GM20431 (cell line): Measurements from ENCODE around the gene CSF2.

Source experiments
- in situ Hi-C: fragments of 300-500 bp; cut with MseI, MboI; formaldehyde crosslinking; loops from one replicate; pipeline ENCODE4 v1.15.0; 2020; ENCODE audit warnings: low sequenced_read_pairs; ENCODE audit not compliant: unreplicated experiment

CSF2 gene

DNA sequence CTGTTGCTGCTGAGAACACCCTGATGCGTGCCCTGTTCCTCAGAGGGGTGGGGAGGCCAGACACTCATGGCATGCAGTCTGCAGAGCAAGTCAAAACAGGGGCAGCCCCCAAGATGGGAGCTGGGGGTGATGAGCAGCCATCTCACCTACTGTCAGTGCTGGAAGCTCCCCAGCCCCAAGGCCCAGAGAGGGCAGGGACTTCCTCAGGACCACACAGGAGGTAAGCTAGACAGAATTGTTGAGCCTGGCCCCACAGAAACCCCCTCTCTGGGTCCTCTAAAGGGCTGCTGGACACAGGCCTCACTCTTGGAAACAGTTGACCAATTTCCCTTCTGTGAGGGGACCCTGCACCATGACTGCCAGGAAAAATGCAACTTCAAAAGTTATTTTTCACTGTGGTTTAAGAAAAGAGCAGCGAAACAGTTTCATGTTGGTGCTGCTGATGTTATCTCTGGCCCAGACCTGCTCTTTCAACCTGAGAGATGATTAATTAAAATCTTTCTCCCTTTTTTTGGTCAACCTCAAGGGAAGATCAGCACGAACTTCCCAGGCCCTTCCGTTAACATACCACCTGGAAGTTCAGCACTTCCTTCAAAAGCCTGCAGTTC is 9.6 kb downstream of the CSF2 start:
- in situ Hi-C loops: no loop called here

- in situ Hi-C loops: no loop called here
These were observed 12.1 kb downstream of the CSF2 start for GRCh38 chr5:132085686-132086085.

- in situ Hi-C loops: no loop called here
These were observed 12.7 kb downstream of the CSF2 start for GRCh38 chr5:132086277-132086794.

DNA sequence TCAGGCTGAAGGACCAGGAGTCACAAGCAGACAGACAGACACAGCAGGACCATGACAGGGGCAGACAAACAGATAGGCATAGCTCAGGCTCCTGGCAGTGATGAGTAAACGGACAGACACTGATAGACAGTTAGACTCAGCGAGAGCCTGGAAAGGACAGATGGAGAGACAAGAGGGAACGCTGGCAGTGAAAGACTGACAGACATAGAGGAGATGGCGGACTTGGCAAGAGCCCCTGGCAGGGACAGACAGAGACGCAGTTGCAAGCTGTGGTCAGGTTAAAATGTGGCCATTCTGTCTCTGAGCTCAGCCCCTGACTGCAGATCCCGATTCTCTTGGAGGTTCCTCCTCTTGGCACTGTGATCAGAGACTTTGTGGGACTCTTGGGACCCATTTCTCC is 13.6 kb downstream of the CSF2 start:
- in situ Hi-C loops: no loop called here

GRCh38 chr5:132087661-132088060 is 14.1 kb downstream of the CSF2 start:
- in situ Hi-C loops: no loop called here

- in situ Hi-C loops: no loop called here
These were observed 15.8 kb downstream of the CSF2 start for GRCh38 chr5:132089363-132089762.

- in situ Hi-C loops: no loop called here
These were observed 16.5 kb downstream of the CSF2 start for GRCh38 chr5:132090107-132090506.

GRCh38 chr5:132093271-132093670 is 19.7 kb downstream of the CSF2 start:
- in situ Hi-C loops: no loop called here

- in situ Hi-C loops: no loop called here
These were observed 20.9 kb downstream of the CSF2 start for GRCh38 chr5:132094393-132095076.

- in situ Hi-C loops: no loop called here
These were observed 21.5 kb downstream of the CSF2 start for GRCh38 chr5:132095077-132095410.

- in situ Hi-C loops: no loop called here
These were observed 21.9 kb downstream of the CSF2 start for GRCh38 chr5:132095424-132095972.

DNA sequence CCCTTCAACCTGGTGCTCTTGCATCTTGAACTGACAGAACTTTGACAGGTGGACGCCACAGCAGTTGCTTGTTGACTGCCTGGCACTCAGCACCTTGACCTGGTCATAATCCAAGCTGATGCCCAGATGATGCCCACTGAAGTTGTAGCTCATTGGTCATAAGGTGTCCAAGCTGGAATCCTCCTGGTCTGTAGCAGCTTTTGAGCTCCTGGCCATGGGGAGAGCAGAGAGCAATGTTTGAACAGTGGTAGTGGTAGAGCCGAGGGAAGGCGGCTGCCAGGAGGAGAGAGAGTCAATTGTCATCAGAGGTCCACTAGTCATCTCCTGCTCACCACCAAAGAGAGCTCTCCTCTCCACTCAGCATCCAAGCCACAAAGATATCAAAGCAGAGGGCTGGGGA is 23.3 kb downstream of the CSF2 start:
- in situ Hi-C loops: no loop called here

- in situ Hi-C loops: no loop called here
These were observed 24.6 kb downstream of the CSF2 start for GRCh38 chr5:132098151-132098594.

GRCh38 chr5:132098621-132099020 is 25.0 kb downstream of the CSF2 start:
- in situ Hi-C loops: no loop called here

- in situ Hi-C loops: no loop called here
These were observed 25.6 kb downstream of the CSF2 start for GRCh38 chr5:132099076-132099748.

DNA sequence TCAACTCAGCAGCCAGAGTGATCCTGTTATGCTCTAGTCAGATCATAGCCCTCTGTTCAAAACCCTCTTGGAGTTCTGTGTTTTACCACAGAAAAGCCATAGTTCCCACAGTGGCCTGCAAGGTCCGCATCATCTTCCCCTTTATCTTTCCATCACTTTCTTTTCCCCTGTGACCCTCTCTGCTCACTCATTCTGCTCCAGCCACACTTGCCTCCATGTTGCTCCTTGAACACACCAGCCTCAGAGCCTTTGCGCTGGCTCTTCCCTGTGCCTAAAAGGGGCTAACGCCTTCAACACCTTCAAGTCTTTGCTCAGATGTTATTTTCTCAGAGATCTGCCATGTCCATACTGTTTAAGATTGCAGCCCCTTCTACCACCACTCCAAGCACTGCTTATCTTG is 26.3 kb downstream of the CSF2 start:
- in situ Hi-C loops: no loop called here

GRCh38 chr5:132100672-132101261 is 27.2 kb downstream of the CSF2 start:
- in situ Hi-C loops: no loop called here

GRCh38 chr5:132101385-132101880 is 27.8 kb downstream of the CSF2 start:
- in situ Hi-C loops: no loop called here

- in situ Hi-C loops: no loop called here
These were observed 28.6 kb downstream of the CSF2 start for GRCh38 chr5:132102101-132102701.

DNA sequence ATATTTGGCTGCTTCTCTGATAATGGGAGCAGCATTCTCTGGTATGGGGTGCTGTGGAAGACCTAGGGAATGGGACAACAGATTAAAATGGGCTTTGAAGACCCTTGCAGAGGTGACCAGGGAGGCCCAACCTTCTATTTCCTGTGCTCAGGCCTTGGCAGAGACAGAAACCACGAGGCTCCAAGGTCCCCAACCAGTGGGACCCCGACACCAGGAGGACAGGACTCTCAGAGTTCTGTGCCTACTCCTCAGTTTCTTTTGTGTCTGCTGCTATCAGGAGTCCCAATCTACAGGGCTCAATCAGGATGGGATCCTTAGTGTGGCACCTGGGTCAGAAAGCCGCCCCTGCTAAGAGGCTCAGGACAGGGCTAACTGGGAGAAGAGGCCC is 29.3 kb downstream of the CSF2 start:
- in situ Hi-C loops: no loop called here
